ENCODE data around the gene DNAJC5G.

Gene DNAJC5G

GRCh38 chr2:27285481-27285880 is 10.2 kb downstream of the DNAJC5G start:
- no peak for DNase-seq (ENCODE audit: low spot score)
- in situ Hi-C loops (cut with MboI; ENCODE audit: low sequenced_read_pairs, unreplicated experiment), result loop anchor here (10.0 to 25.0 kb wide), 2 partner anchors 181 to 323 kb away; partner anchors contain the start of gene MAPRE3
- no peak for TF ChIP-seq CTCF (IDR thresholded peaks at IDR 0.05; ENCODE audit: borderline replicate concordance, control extremely low read depth, extremely low read depth, insufficient read depth, missing control alignments)

GRCh38 chr2:27288610-27289009 is 13.4 kb downstream of the DNAJC5G start:
- no peak for TF ChIP-seq CTCF (IDR thresholded peaks at IDR 0.05; ENCODE audit: borderline replicate concordance, control extremely low read depth, extremely low read depth, insufficient read depth, missing control alignments)
- in situ Hi-C loops (cut with MboI; ENCODE audit: low sequenced_read_pairs, unreplicated experiment), result loop anchor here (10.0 to 25.0 kb wide), 2 partner anchors 184 to 326 kb away; partner anchors contain the start of gene MAPRE3
- no peak for DNase-seq (ENCODE audit: low spot score)

- no peak for DNase-seq (ENCODE audit: low spot score)
- in situ Hi-C loops (cut with MboI; ENCODE audit: low sequenced_read_pairs, unreplicated experiment), result loop anchor here (25.0 kb wide), 1 partner anchor 328 kb away; the partner anchor contains the start of gene MAPRE3
- TF ChIP-seq CTCF (IDR thresholded peaks at IDR 0.05; ENCODE audit: borderline replicate concordance, control extremely low read depth, extremely low read depth, insufficient read depth, missing control alignments), result no peak
Observed at GRCh38 chr2:27290549-27290948, 15.3 kb downstream of the DNAJC5G start.

GRCh38 chr2:27291865-27292264 is 16.6 kb downstream of the DNAJC5G start:
- no peak for TF ChIP-seq CTCF (IDR thresholded peaks at IDR 0.05; ENCODE audit: borderline replicate concordance, control extremely low read depth, extremely low read depth, insufficient read depth, missing control alignments)
- in situ Hi-C loops (cut with MboI; ENCODE audit: low sequenced_read_pairs, unreplicated experiment), result loop anchor here (25.0 kb wide), 1 partner anchor 330 kb away; the partner anchor contains the start of gene MAPRE3
- no peak for DNase-seq (ENCODE audit: low spot score)

GRCh38 chr2:27294928-27295327 is 19.7 kb downstream of the DNAJC5G start:
- no peak for DNase-seq (ENCODE audit: low spot score)
- TF ChIP-seq CTCF (IDR thresholded peaks at IDR 0.05; ENCODE audit: borderline replicate concordance, control extremely low read depth, extremely low read depth, insufficient read depth, missing control alignments), result no peak
- in situ Hi-C loops (cut with MboI; ENCODE audit: low sequenced_read_pairs, unreplicated experiment), result loop anchor here (25.0 kb wide), 1 partner anchor 333 kb away; the partner anchor contains the start of gene MAPRE3

GRCh38 chr2:27296481-27296880 is 21.2 kb downstream of the DNAJC5G start:
- in situ Hi-C loops (cut with MboI; ENCODE audit: low sequenced_read_pairs, unreplicated experiment), result loop anchor here (25.0 kb wide), 1 partner anchor 334 kb away; the partner anchor contains the start of gene MAPRE3
- DNase-seq (ENCODE audit: low spot score), result no peak

More at GRCh38 chr2:27296481-27296880, 21.2 kb downstream of the DNAJC5G start:
- no peak for TF ChIP-seq CTCF (IDR thresholded peaks at IDR 0.05; ENCODE audit: borderline replicate concordance, control extremely low read depth, extremely low read depth, insufficient read depth, missing control alignments)

Data from GM13976 (cell line).